ENCODE results near the gene ALDH3B2. TPM values are rescaled to one million over a fixed set of nuclear protein-coding genes. Genes with fewer than 3 reads are reported as not detected.
"Not testable (repeated sequence)": the region's sequence is repeated elsewhere in the genome, so short reads cannot be mapped to it uniquely, and the experiment has no call there.

Gene ALDH3B2
- total and polyA plus RNA-seq, 8 donors = 0.89 to 23.5 TPM; not detected in 6

DNA sequence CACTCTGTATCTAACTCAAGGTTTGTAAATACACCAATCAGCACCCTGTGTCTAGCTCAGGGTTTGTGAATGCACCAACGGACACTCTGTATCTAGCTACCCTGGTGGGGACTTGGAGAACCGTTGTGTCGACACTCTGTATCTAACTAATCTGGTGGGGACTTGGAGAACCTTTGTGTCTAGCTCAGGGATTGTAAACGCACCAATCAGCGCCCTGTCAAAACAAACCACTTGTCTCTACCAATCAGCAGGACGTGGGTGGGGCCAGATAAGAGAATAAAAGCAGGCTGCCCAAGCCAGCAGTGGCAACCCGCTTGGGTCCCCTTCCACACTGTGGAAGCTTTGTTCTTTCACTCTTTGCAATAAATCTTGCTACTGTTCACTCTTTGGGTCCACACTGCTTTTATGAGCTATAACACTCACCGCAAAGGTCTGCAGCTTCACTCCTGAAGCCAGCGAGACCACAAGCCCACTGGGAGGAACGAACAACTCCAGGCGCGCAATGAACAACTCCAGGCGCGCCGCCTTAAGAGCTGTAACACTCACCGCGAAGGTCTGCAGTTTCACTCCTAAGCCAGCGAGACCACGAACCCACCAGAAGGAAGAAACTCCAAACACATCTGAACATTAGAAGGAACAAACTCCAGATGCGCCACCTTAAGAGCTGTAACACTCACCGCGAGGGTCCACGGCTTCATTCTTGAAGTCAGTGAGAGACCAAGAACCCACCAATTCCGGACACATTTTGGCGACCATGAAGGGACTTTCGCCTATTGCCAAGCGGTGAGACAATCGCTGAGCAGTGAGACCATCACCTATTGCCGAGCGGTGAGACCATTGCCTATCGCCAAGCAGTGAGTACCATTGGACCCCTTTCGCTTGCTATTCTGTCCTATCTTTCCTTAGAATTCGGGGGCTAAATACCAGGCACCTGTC, 54.5 kb downstream of the ALDH3B2 start:
- H3K4me3 ChIP-seq; intact Hi-C loops (cut with DNase I; ENCODE audit: low total_unique reads); H3K36me3 ChIP-seq; H3K9me3 ChIP-seq; H3K27ac ChIP-seq; DNase-seq: not testable (repeated sequence)
- 79 to 88% (median 85%) methylated on average over 33 of the region's 33 CpGs for WGBS, 5 donors
- peaks cover 0 to 20% (median 4%) of the 10 kb centered on the region in 3 donors for H3K27me3 ChIP-seq
- H3K4me1 ChIP-seq = peaks cover 3 to 10% (median 6%) of the 10 kb centered on the region in 4 donors

DNA sequence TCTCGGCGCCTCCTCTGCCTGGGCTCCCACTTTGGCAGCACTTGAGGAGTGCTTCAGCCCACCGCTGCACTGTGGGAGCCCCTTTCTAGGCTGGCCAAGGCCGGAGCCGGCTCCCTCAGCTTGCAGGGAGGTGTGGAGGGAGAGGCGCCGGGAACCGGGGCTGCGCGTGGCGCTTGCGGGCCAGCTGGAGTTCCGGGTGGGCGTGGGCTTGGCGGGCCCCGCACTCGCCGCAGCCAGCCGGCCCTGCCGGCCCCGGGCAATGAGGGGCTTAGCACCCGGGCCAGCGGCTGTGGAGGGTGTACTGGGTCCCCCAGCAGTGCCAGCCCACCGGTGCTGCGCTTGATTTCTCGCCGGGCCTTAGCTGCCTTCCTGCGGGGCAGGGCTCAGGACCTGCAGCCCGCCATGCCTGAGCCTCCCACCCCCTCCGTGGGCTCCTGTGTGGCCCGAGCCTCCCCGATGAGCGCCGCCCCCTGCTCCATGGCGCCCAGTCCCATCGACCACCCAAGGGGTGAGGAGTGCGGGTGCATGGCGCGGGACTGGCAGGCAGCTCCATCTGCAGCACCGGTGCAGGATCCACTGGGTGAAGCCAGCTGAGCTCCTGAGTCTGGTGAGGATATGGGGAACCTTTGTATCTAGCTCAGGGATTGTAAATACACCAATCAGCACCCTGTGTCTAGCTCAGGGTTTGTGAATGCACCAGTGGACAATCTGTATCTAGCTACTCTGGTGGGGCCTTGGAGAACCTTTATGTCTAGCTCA, 55.3 kb downstream of the ALDH3B2 start:
- Histone ChIP-seq H3K27me3 (peaks cover 0 to 29% (median 5%) of the 10 kb centered on the region in 3 donors), H3K4me1 (peaks cover 11 to 19% (median 13%) of the 10 kb centered on the region in 4 donors)
- H3K36me3 ChIP-seq; intact Hi-C loops (cut with DNase I; ENCODE audit: low total_unique reads); H3K27ac ChIP-seq; DNase-seq; H3K9me3 ChIP-seq; H3K4me3 ChIP-seq: not testable (repeated sequence)
- WGBS, 5 donors = 91 to 96% (median 94%) methylated on average over 26 to 40 of the region's 40 CpGs

DNA sequence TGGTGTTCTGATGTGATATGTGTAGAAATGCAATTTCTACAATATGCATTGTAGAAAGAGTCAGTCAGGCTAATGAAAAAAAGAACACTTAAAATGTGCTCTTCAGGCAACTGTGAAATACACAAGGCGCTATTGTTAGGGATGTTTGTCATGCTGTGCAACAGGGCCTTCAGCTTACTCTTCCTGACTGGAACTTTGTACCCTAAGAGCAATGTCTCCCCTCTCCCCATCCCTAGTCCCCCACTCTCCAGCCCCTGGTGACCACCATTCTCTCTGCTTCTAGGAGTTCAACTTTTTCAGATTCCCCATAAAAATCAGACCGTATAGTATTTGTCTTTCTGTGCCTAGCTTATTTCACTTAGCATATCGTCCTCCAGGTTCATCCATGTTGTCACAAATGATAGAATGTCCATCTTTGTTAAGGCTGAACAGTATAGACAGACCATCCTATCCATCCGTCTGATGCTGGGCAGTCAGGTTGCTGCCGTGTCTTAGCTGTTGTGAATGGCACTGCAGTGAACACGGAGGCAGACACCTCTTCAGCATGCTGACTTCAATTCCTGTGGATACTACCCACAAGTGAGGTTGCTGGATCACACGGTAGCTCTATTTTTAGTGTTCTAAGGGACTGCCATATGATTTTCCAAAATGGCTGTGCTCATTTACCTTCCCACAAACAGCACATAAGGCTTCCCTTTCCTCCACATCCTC, 57.0 kb downstream of the ALDH3B2 start:
- no peak overlapping the region for H3K27ac ChIP-seq
- H3K9me3 ChIP-seq = no peaks in the 10 kb centered on the region
- peaks cover 0 to 32% (median 5%) of the 10 kb centered on the region in 3 donors for H3K27me3 ChIP-seq
- WGBS, 5 donors = 71 to 85% (median 82%) methylated on average over 7 of the region's 7 CpGs
- DNase-seq = no peak
- H3K4me1 ChIP-seq = peaks cover 16 to 27% (median 20%) of the 10 kb centered on the region in 4 donors
- intact Hi-C loops (cut with DNase I; ENCODE audit: low total_unique reads) = no loop called here
- no peak overlapping the region for H3K4me3 ChIP-seq
- peaks cover 0 to 11% (median 9%) of the 10 kb centered on the region in 4 donors for H3K36me3 ChIP-seq
- TF ChIP-seq, protein P1, sequence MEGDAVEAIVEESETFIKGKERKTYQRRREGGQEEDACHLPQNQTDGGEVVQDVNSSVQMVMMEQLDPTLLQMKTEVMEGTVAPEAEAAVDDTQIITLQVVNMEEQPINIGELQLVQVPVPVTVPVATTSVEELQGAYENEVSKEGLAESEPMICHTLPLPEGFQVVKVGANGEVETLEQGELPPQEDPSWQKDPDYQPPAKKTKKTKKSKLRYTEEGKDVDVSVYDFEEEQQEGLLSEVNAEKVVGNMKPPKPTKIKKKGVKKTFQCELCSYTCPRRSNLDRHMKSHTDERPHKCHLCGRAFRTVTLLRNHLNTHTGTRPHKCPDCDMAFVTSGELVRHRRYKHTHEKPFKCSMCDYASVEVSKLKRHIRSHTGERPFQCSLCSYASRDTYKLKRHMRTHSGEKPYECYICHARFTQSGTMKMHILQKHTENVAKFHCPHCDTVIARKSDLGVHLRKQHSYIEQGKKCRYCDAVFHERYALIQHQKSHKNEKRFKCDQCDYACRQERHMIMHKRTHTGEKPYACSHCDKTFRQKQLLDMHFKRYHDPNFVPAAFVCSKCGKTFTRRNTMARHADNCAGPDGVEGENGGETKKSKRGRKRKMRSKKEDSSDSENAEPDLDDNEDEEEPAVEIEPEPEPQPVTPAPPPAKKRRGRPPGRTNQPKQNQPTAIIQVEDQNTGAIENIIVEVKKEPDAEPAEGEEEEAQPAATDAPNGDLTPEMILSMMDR (IDR thresholded peaks at IDR 0.05) = no peak
- TF ChIP-seq POLR2AphosphoS5 (IDR thresholded peaks at IDR 0.05) (no peak), EP300 (IDR thresholded peaks at IDR 0.05) (no peak), POLR2A (IDR thresholded peaks at IDR 0.05) (no peak)

DNA sequence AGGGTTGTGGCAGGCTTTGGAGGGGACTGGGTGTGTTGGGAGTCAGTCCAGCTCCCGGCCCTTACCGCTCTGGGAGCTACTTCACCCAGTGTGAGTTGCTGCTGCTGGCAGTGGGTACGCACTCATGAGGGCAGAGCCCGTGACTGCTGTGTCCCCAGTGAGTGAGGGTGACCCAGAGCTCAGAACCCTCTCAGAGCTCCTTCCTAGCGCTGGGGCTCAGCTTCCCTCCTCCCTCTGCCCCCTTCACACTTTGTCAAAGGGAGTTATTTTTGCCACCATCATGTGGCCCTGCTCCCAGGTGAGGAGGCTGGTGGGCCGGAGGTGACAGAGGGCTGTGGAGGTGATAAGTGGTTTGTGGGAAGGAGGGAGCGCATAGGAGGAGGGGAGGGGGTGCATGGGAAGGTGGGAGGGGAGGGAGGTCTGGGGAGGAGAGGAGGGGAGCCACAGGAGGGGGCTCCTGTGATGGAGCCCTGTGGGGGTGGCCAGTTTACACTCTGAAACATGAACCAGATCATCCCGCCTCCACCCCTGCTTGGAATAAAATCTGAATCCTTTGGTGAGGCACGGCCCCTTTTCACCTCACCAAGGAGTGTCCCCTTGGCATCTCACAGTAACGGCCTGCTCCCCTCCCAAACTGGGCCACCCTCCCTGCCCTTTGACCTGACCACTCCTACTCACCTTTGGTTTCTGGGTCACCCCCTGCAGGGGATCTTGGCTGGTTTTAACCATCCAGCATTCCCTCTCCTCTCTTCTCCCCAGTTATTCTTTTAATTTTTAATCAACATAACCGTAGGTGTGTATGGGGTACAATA, 57.8 kb downstream of the ALDH3B2 start:
- TF ChIP-seq POLR2A (IDR thresholded peaks at IDR 0.05) = no peak
- no peak for TF ChIP-seq POLR2AphosphoS5 (IDR thresholded peaks at IDR 0.05)
- TF ChIP-seq EP300 (IDR thresholded peaks at IDR 0.05) = no peak
- TF ChIP-seq, protein P1 (IDR thresholded peaks at IDR 0.05) = no peak
- WGBS, 5 donors = 37 to 50% (median 46%) methylated on average over 9 to 11 of the region's 11 CpGs
- Histone ChIP-seq H3K4me3 (no peak overlapping the region), H3K27ac (no peak overlapping the region), H3K27me3 (peaks cover 0 to 32% (median 5%) of the 10 kb centered on the region in 3 donors), H3K9me3 (no peaks in the 10 kb centered on the region), H3K4me1 (peaks cover 16 to 27% (median 20%) of the 10 kb centered on the region in 4 donors), H3K36me3 (peaks cover 7 to 19% (median 16%) of the 10 kb centered on the region in 4 donors)
- no peak for DNase-seq
- intact Hi-C loops (cut with DNase I; ENCODE audit: low total_unique reads) = no loop called here

All from stomach (tissue), 9 donors.